GM19463 (cell line): ENCODE data around the gene NPTXR.
"Not testable (repeated sequence)": the region's sequence is repeated elsewhere in the genome, so short reads cannot be mapped to it uniquely, and the experiment has no call there.

Experiments
- ATAC-seq: cut with Tn5 transposase; IDR thresholded peaks from one replicate; pipeline ENCODE4 v1.9.1; 2021; ENCODE audit warnings: mild to moderate bottlenecking, moderate library complexity; ENCODE audit not compliant: unreplicated experiment

NPTXR gene

DNA sequence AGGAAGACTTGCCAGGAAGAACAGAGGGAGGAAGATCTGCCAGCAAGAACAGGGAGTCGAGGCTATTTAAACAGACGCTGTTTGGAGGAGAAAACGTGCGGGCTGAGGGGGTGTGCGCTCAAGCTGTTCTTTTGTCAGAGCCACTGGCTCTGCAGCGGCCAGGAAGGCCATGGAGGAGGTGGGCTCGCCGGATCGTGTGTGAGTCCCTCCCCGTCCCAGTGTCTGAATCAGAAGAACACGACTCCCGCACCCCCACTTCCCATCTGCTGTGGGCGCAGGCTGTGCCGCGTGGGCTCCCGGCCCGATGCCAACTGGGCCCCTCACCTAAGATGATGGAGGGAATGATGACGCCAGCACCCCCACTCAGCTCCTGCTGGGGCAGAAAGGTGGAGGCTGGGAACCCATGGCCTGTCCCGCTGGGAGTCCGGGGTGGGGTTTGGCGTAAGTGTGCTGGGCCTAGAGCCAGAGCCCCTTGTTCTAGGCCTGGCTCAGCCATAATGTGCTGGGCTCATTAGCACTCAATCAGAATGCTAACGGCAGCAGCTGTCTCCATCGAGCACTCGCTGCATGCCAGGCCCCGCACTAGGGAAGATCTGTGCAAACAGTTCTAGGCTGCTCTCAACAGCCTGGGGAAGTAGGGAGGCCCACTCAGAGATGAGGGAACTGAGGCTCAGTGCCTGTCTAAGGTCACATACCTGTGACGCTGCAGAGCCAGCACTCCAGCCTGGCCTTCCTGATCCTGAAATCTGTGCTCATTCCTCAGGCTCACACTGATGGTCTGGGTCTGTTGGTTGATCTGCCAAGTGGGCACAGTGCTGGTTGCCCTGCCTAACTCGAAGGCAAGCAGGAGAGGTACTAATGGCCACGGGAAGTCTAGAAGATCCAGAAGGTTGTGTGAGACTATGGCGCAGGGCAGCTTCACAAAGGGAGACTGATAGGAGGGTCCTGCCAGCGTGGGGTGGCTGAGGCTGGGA is 11.5 kb downstream of the NPTXR start:
- ATAC-seq = no peak

GRCh38 chr22:38831166-38831945 is 12.5 kb downstream of the NPTXR start:
- no peak for ATAC-seq

- ATAC-seq = no peak
These were observed 13.1 kb downstream of the NPTXR start for GRCh38 chr22:38830845-38831108.

- no peak for ATAC-seq
These were observed 13.6 kb downstream of the NPTXR start for GRCh38 chr22:38830026-38830844.

GRCh38 chr22:38829485-38829884 is 14.3 kb downstream of the NPTXR start:
- no peak for ATAC-seq

GRCh38 chr22:38828616-38829205 is 15.1 kb downstream of the NPTXR start:
- no peak for ATAC-seq

- no peak for ATAC-seq
These were observed 15.6 kb downstream of the NPTXR start for GRCh38 chr22:38828191-38828590.

DNA sequence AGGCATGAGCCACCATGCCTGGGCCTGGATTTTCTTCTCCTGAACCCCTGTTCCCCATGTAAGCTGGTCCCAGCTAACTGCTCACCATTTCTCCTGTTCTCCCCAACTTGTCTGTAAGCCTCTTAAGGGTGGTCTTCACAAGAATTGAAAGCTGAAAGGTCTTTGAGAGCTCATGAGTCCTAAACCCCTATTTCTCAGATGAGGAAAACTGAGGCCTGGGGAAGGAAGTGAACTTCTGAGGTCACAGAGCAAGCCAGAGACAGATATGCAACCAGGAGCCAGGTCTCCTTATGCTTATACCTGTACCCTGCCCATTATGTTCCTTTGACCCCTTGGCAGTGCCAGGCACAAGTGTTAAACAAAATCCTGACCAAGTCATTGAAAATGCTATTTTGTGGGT is 16.3 kb downstream of the NPTXR start:
- ATAC-seq = no peak

DNA sequence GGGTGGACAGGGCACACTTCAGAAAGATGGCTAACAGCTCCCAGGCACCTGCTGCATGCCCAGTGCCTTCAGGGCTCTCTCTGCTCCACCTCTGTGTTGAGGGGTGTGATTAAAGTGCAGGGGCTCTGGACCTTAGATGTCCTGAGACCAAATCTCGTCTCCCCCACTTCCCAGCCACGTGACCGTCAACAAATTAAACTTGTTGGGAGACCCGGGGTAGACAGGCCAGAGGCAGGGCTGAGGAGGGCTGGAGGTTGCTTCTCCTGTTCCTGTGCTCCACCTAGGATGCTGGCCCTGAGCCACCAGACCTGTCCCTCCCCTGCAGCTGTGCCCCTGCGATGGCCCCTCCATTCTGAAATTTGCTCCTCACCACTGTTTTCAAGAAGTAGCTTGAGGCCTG is 17.0 kb downstream of the NPTXR start:
- no peak for ATAC-seq

DNA sequence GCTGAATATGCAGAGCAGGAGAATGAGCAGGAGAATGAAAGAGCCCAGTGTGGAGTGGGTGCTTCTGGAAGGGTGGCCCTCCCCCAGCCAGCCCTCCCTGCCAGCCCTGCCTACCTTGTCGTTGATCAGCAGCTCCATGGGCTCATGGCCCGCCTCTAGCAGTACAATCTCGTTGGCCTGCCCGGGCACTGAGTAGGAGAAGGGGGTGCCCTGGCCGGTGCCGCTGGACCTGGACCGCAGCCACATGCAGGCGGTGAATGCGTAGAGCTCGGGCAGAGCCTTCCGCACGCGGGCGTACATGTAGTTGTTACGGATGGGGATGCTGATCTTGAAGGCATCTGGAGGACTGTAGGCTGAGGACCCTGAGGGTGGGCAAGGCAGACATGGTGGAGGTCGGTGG is 17.4 kb downstream of the NPTXR start:
- no peak for ATAC-seq

GRCh38 chr22:38824585-38824984 is 19.2 kb downstream of the NPTXR start:
- no peak for ATAC-seq

DNA sequence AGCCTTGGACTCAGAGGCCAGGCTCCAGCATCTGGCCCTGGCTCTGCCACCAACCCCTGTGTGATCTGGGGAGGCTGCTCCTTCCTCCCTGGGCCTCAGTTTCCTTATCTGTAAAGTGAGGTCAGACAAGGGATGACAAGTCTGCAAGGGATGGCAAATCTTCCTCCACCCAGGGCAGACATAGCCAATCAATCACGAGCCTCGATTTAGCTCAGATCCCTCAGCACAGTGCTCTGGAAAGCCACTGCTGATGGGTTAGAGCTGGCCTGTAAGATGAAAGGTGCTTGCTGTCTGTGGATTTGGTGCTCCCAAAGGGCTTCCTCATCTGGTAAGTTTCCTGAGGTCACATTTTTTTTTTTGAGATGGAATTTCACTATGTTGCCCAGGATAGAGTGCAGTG is 20.2 kb downstream of the NPTXR start:
- ATAC-seq = no peak

- ATAC-seq = no peak
These were observed 20.8 kb downstream of the NPTXR start for GRCh38 chr22:38823076-38823475.

DNA sequence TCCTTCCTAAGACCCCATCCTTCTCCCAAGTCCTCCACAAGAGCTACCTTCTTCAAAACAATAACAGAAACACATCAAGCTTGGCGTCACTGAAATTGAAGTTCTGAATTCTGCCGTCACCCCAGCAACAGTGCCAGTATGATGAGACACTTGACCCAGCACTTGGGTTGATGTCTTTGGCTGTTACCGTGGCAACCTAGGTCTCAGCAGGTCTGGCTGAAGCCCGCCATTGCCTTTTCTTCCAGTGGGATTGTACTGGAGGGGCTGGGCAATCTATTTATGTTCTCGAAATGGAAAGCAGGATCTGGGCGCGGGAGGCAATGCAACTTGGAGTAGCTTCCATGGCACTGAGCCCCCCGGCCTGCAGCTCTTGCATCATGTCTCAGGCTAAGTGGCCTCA is 23.8 kb downstream of the NPTXR start:
- no peak for ATAC-seq

GRCh38 chr22:38819387-38819940 is 24.4 kb downstream of the NPTXR start:
- no peak for ATAC-seq

DNA sequence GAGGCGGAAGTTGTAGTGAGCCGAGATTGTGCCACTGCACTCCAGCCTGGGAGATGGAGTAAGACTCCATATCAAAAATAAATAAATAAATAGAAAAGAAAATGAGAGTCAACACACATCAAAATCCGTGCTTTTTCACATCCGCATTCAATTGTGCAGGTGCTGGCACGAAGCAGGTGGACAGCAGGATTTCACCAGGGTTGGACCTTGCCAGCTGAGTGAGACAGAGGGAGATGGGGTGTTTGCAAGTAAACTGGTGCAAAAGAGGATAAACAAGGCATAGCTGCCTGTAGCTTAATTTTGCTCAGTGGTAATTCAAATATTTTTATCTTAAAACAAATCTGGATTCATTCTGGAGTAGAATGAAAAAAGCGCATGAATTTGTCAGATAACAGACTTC is 26.6 kb downstream of the NPTXR start:
- no peak for ATAC-seq

DNA sequence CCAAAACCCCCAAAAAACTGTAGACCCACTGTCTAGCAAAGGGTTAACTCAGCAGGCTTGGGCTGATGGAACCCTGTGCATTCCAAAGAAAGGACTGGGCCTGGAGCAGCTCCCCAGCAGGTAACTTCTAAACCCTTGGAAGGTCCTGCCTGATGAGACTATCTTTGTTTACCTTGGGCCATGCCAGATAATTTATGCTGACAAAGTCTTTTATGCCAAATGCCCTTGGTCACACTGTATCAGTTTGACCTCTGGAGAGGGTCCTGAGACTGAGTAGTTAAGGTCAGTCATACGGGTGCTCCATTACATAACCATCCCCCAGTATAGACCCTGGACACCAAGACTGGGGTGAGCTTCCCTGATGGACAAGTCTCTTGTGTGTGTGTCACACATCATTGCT is 28.0 kb downstream of the NPTXR start:
- ATAC-seq = no peak

DNA sequence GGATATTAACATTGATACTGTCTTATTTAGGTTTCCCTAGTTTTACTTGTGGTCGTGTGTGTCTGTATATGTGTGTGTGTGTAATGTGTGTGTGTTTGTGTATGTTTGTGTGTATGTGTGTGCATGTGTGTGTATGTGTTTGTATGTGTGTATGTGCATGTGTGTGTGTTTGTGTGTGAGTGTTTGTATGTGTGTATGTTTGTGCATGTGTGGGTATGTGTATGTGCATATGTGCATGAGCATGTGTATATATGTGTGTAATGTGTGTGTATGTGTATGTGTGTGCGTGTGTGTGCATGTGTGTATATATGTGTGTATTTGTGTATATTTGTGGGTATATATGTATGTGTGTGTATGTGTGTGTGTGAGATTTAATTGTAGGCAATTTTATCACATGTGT is 32.6 kb downstream of the NPTXR start:
- ATAC-seq = no peak

DNA sequence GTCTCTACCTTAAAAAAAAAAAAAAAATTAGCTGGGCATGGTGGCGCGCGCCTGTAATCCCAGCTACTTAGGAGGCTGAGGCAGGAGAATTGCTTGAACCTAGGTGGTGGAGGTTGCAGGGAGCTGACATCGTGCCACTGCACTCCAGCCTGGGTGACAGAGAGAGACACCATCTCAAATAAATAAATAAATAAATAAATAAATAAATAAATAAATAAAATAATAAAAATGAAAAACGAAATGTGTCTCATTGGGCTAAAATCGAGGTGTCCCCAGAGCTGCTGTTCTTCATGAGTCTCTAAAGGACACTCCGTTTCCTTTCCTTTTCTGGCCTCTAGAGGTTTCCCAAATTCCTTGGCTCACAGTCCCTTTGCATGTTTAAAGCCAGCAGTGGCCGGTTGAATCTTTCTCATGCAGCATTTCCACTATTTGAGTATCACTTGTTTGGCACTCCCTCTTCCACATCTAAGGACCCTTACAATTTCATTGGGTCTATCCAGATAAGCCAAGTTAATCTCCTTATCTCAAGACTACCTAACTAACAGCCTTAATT is 38.7 kb downstream of the NPTXR start:
- ATAC-seq = not testable (repeated sequence)

- no peak for ATAC-seq
These were observed 41.1 kb downstream of the NPTXR start for GRCh38 chr22:38802671-38803121.
